Measurements from ENCODE around the gene POU2F1.

Gene POU2F1

DNA sequence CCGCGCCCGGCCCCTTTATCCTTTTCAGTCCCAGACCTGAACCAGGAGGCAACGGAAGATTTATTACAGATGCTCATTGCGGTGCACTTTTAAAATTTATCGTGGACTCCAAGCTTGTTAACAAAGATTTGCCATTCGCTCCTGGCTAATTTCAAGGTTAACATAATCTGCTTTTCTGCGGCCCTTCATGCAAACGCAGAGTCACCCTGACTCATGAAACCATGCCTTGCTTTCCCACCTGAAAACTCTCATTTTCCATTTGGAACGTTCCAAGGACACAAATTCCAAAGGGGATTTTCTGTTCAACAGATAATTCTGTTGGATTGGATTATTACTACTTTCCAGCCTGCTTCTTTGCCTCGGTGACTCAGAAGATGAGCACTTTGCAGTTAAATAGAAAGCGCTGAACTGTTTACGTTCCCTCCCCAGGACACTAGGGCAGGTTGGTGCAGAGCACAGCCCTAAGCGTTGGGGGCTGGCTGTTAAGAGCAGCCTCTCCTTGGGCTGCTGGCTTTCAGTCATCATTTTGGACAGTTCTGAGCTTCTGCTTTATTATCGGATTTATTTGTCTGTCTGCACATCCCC lies 246.5 kb downstream of the POU2F1 start:
- TF ChIP-seq, protein P1, sequence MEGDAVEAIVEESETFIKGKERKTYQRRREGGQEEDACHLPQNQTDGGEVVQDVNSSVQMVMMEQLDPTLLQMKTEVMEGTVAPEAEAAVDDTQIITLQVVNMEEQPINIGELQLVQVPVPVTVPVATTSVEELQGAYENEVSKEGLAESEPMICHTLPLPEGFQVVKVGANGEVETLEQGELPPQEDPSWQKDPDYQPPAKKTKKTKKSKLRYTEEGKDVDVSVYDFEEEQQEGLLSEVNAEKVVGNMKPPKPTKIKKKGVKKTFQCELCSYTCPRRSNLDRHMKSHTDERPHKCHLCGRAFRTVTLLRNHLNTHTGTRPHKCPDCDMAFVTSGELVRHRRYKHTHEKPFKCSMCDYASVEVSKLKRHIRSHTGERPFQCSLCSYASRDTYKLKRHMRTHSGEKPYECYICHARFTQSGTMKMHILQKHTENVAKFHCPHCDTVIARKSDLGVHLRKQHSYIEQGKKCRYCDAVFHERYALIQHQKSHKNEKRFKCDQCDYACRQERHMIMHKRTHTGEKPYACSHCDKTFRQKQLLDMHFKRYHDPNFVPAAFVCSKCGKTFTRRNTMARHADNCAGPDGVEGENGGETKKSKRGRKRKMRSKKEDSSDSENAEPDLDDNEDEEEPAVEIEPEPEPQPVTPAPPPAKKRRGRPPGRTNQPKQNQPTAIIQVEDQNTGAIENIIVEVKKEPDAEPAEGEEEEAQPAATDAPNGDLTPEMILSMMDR (IDR thresholded peaks at IDR 0.05; ENCODE audit: low read depth, low read length), result no peak
- Histone ChIP-seq H3K9me3 (ENCODE audit: severe bottlenecking) (no peaks in the 10 kb centered on the region), H3K36me3 (no peaks in the 10 kb centered on the region), H3K4me3 (ENCODE audit: low read depth, low read length) (peak overlapping the region; percentile 22), H3K27me3 (ENCODE audit: insufficient read depth, low read depth, severe bottlenecking) (no peaks in the 10 kb centered on the region), H3K27ac (no peak overlapping the region; the same call in 1 of the 2 replicates)
- DNase-seq, result peak; percentile 16

DNA sequence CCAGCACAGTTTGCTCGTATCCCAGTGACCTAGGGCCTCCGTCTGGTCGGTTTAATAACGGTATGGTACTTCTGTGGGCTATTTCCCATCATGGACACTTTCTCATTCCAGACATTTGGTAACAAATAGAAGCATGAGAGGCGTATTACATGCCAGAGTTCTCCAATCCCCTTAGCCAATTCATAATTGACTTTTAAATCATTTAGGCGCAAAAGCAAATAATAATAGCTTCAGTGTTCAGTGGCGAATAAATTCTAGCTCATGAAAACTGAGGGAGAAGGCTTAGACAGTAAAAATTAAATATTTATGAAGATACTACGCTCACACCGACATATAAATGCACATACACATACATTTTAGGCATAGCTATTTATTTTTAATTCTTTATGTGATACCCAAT lies 247.1 kb downstream of the POU2F1 start:
- no peak for DNase-seq
- TF ChIP-seq, protein P1 (IDR thresholded peaks at IDR 0.05; ENCODE audit: low read depth, low read length), result no peak
- no peaks in the 10 kb centered on the region for H3K36me3 ChIP-seq
- no peaks in the 10 kb centered on the region for H3K9me3 ChIP-seq (ENCODE audit: severe bottlenecking)
- H3K27me3 ChIP-seq (ENCODE audit: insufficient read depth, low read depth, severe bottlenecking), result no peaks in the 10 kb centered on the region
- no peak overlapping the region; the same call in 1 of the 2 replicates for H3K4me3 ChIP-seq (ENCODE audit: low read depth, low read length)
- no peak overlapping the region for H3K27ac ChIP-seq

DNA sequence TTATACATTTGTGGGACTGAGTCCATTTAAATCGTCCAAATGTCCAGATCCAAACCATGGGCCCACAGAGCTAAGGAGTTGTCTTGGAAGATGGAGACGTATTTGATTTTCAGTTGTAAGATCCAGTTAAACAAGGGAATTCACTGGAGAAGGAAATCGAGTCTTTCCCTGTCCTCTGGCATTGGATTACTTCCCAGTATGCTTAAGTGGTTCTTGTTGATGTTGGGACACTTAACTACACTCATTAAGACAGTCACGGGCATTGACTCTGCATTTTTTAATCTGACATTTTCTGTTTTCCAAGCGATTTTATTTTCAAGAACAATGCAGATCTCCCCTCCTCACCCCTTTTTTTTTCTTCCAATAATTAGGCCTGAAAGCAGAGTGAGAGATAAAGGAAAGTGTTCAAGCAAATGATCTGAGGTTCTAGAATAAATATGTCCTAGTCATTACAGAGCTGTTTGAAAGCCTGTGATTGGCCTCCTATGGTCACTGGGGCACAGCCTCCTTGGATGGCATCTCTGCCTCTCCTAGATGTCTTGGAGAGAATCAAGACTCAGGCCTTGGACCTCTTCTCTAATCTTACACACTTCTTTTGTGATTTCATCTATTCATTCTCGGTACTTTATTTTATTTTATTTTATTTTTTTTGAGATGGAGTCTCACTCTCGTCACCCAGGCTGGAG lies 248.7 kb downstream of the POU2F1 start:
- Histone ChIP-seq H3K9me3 (ENCODE audit: severe bottlenecking) (no peaks in the 10 kb centered on the region), H3K27ac (no peak overlapping the region), H3K4me3 (ENCODE audit: low read depth, low read length) (no peak overlapping the region), H3K27me3 (ENCODE audit: insufficient read depth, low read depth, severe bottlenecking) (no peaks in the 10 kb centered on the region), H3K36me3 (no peaks in the 10 kb centered on the region)
- TF ChIP-seq, protein P1 (IDR thresholded peaks at IDR 0.05; ENCODE audit: low read depth, low read length), result no peak
- no peak for DNase-seq

DNA sequence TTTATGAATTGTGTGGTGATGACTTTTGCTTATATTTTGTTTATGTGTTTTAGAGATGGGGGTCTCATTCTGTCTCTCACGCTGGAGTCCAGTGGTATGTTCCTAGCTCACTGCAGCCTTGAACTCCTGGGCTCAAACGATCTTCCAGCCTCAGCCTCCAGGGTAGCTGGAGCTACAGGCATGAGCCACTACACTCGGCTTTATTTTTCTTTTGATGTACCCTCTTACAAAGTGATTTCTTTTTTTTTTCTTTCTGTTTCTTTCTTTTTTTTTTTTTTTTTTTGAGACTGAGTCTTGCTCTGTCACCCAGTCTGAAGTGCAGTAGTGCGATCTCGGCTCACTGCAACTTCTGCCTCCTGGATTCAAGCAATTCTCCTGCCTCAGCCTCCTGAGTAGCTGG lies 250.9 kb downstream of the POU2F1 start:
- TF ChIP-seq, protein P1 (IDR thresholded peaks at IDR 0.05; ENCODE audit: low read depth, low read length), result no peak
- Histone ChIP-seq H3K9me3 (ENCODE audit: severe bottlenecking) (no peaks in the 10 kb centered on the region), H3K27me3 (ENCODE audit: insufficient read depth, low read depth, severe bottlenecking) (no peaks in the 10 kb centered on the region), H3K4me3 (ENCODE audit: low read depth, low read length) (no peak overlapping the region), H3K27ac (no peak overlapping the region), H3K36me3 (no peaks in the 10 kb centered on the region)
- no peak for DNase-seq

DNA sequence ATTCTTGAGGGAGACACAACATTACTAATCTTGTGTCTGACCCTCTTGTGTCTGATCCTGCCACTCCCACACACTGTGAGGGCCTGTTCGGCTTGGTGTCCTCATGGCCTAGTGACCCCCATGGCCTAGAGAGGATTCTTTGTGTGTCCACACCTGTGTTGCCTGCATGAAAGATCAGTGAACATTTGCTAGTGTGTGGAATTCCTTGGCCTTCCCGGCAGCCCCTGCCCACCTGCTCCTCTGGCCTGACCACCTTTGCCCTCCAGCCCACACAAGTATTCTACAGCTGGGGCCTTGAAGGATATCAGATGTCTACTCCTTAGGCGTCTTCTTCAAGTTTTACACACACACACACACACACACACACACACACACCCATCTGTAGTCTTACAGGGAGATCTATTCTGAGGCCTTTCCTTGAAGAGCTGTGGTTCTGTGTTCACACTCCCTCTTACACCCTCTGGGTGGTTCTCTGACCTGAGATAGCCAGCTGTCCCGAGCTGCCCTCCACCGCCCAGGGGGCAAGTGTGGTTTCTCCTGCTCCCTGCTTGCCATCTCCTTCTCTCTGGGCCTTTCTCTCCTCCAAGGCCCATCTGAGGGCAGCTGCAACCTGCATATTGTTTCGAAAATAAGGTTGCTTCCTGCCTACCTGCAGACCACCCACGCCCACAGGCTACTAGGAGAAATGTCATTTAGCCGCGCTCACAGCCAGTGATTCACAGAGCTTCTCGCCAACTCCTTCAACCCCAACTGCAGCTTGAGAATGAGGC lies 252.3 kb downstream of the POU2F1 start:
- H3K27ac ChIP-seq, result no peak overlapping the region
- no peaks in the 10 kb centered on the region for H3K9me3 ChIP-seq (ENCODE audit: severe bottlenecking)
- H3K27me3 ChIP-seq (ENCODE audit: insufficient read depth, low read depth, severe bottlenecking), result no peaks in the 10 kb centered on the region
- TF ChIP-seq, protein P1 (IDR thresholded peaks at IDR 0.05; ENCODE audit: low read depth, low read length), result no peak
- DNase-seq, result no peak
- no peaks in the 10 kb centered on the region for H3K36me3 ChIP-seq
- no peak overlapping the region for H3K4me3 ChIP-seq (ENCODE audit: low read depth, low read length)

Data from WERI-Rb-1 (cell line).